HG03097 (cell line): ENCODE data around the gene JADE3.

Experiments
- ATAC-seq: cut with Tn5 transposase; IDR thresholded peaks from one replicate; pipeline ENCODE4 v1.9.1; 2021; ENCODE audit not compliant: unreplicated experiment, low FRiP score

The JADE3 gene

GRCh38 chrX:47101206-47101605, 189.0 kb downstream of the JADE3 start:
- no peak for ATAC-seq
